Naive thymus-derived CD4-positive, alpha-beta T cell (primary cell): ENCODE data around the gene MYL10. TPM values are rescaled to one million over a fixed set of nuclear protein-coding genes. Genes with fewer than 3 reads are reported as not detected.

Experiments used
- ATAC-seq: fragments of 150-1000 bp; cut with Tn5 transposase; 2 replicates; pipeline ENCODE4 v1.10.0; 2021; ENCODE audit warnings: mild to moderate bottlenecking, moderate library complexity
- CTCF ChIA-PET: fragments of 350-600 bp; sonication (Branson Sonifier 250); formaldehyde crosslinking; loops from one replicate; lab custom pipeline; 2021; ENCODE audit warnings: antibody characterized with exemption; lab: Charles Lee
- POLR2A ChIA-PET: fragments of 350-600 bp; sonication (Branson Sonifier 250); formaldehyde crosslinking; loops from one replicate; lab custom pipeline; 2021; ENCODE audit warnings: antibody characterized with exemption, inconsistent platforms; lab: Charles Lee
- DNase-seq, 9 donors: peaks; one replicate each; pipeline versions ENCODE4 v3.0.0 to v3.0.0-alpha.2; 2020 to 2022; ENCODE audit warnings: mixed read lengths in 1 of 9
- H3K27ac ChIP-seq: one replicate; pipeline ENCODE4 v1.7.0; 2013; ENCODE audit warnings: mild to moderate bottlenecking, low read depth, low read length, moderate library complexity
- H3K27me3 ChIP-seq, 2 donors: one replicate each; pipeline ENCODE4 v1.7.0; 2013; ENCODE audit warnings: low read length in 2 of 2, mild to moderate bottlenecking in 2 of 2, moderate library complexity in 2 of 2; ENCODE audit not compliant: control insufficient read depth in 2 of 2, insufficient read depth in 2 of 2
- H3K36me3 ChIP-seq, 3 experiments: 1 replicate in 2 of 3; 2 replicates in 1 of 3; pipeline ENCODE4 v1.7.0; 2013; ENCODE audit warnings: low read length in 3 of 3, mild to moderate bottlenecking in 3 of 3, moderate library complexity in 1 of 3; ENCODE audit not compliant: insufficient read depth in 3 of 3, control insufficient read depth in 2 of 3
- H3K4me1 ChIP-seq, 2 donors: one replicate each; pipeline ENCODE4 v1.7.0; 2013; ENCODE audit warnings: low read length in 2 of 2, mild to moderate bottlenecking in 2 of 2, moderate library complexity in 1 of 2; ENCODE audit not compliant: control insufficient read depth in 2 of 2, insufficient read depth in 2 of 2
- H3K4me3 ChIP-seq: 2 replicates; pipeline ENCODE4 v1.7.0; 2013; ENCODE audit warnings: mild to moderate bottlenecking, low read length
- H3K9me3 ChIP-seq, 3 experiments: 1 replicate in 2 of 3; 2 replicates in 1 of 3; pipeline ENCODE4 v1.7.0; 2013; ENCODE audit warnings: low read length in 3 of 3; ENCODE audit not compliant: control insufficient read depth in 2 of 3
- H3K27ac Mint-ChIP-seq, 9 donors: one replicate each; pipeline ENCODE4 v1.8.0; 2020 to 2022; ENCODE audit warnings: mixed read lengths in 9 of 9, mild to moderate bottlenecking in 8 of 9, moderate library complexity in 5 of 9, inconsistent platforms in 2 of 9
- H3K27me3 Mint-ChIP-seq, 5 donors: one replicate each; pipeline ENCODE4 v1.8.0; 2021 to 2022; ENCODE audit warnings: mixed read lengths in 5 of 5, mild to moderate bottlenecking in 1 of 5
- H3K36me3 Mint-ChIP-seq, 5 donors: one replicate each; pipeline ENCODE4 v1.8.0; 2020 to 2022; ENCODE audit warnings: mixed read lengths in 5 of 5, mild to moderate bottlenecking in 3 of 5, inconsistent platforms in 1 of 5
- H3K4me1 Mint-ChIP-seq, 7 donors: one replicate each; pipeline ENCODE4 v1.8.0; 2020 to 2022; ENCODE audit warnings: mixed read lengths in 7 of 7, mild to moderate bottlenecking in 3 of 7, inconsistent platforms in 1 of 7
- H3K4me3 Mint-ChIP-seq, 10 donors: one replicate each; pipeline ENCODE4 v1.8.0; 2020 to 2022; ENCODE audit warnings: mild to moderate bottlenecking in 10 of 10, mixed read lengths in 10 of 10, moderate library complexity in 6 of 10, inconsistent platforms in 2 of 10
- H3K9me3 Mint-ChIP-seq, 11 donors: one replicate each; pipeline ENCODE4 v1.8.0; 2020 to 2022; ENCODE audit warnings: mixed read lengths in 11 of 11, mild to moderate bottlenecking in 4 of 11, inconsistent platforms in 1 of 11, moderate library complexity in 1 of 11
- intact Hi-C, 2 donors: fragments of 100-400 bp; cut with micrococcal nuclease; formaldehyde crosslinking; loops; one replicate each; pipeline ENCODE4 v1.15.1; 2023
- polyA plus RNA-seq, 2 donors: library from polyadenylated mRNA; unstranded; fragments of 300-500 nt; fragmentation: Illumina TruSeq; gene quantifications; one replicate each; pipeline ENCODE4 v1.2.3, GENCODE V29; 2021
- total RNA-seq, 6 experiments: library from RNA in 5 of 6; stranded (reverse) in 5 of 6; gene quantifications; 1 replicate in 5 of 6; 2 replicates in 1 of 6; pipeline ENCODE4 v1.2.3 and lab custom pipeline; 2021 to 2026

MYL10 gene
- total and polyA plus RNA-seq, 7 experiments from 2014 or later: not detected

GRCh38 chr7:101563943-101564777 lies 64.9 kb downstream of the MYL10 start:
- Histone ChIP-seq H3K36me3 (no peaks in the 10 kb centered on the region), H3K9me3 (no peaks in the 10 kb centered on the region), H3K4me3 (no peak overlapping the region), H3K27ac (no peak overlapping the region), H3K4me1 (no peaks in the 10 kb centered on the region), H3K27me3 (no peaks in the 10 kb centered on the region)
- ATAC-seq: no peak
- DNase-seq: no peak
- Mint-ChIP-seq H3K36me3 (no peaks in the 10 kb centered on the region), H3K4me1 (peaks cover 3 to 5% (median 4%) of the 10 kb centered on the region in 7 donors), H3K27me3 (peaks cover 5 to 27% (median 10%) of the 10 kb centered on the region in 5 donors), H3K27ac (peak overlapping the region in 2 of 9 donors; percentile 31 to 78), H3K9me3 (peaks cover 0 to 8% (median 0%) of the 10 kb centered on the region in 11 donors), H3K4me3 (no peak overlapping the region)
- intact Hi-C loops: no loop called here
- POLR2A ChIA-PET: no interaction called here
- CTCF ChIA-PET: no interaction called here

Other genes starting within 250 kb of the MYL10 start
- 10 to 100 TPM; 29.6 to 81.6 (median 50.2) TPM for gene CUX1, start 188.3 kb upstream of the MYL10 start, total RNA-seq
- gene CUX1, start 188.3 kb upstream of the MYL10 start, polyA plus RNA-seq: 10 to 100 TPM; 10.1 to 24.4 TPM